ENCODE results near the gene FNBP1L.
"Not testable (repeated sequence)": the region's sequence is repeated elsewhere in the genome, so short reads cannot be mapped to it uniquely, and the experiment has no call there.

FNBP1L gene

DNA sequence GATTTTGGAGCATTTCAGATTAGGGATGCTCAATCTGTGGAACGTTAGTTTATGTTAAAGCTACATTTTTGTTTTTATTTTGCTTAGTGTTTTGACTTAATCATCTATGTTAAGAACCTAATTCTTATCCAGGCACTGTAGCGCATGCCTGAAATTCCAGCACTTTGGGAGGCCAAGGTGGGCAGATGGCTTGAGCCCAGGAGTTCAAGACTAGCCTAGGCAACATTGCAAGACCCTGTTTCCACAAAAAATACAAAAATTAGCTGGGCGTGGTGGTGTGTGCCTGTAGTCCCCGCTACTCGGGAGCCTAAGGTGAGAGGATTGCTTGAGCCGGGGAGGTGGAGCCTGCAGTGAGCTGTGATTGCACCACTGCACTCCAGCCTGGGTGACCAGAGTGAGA is 23.4 kb downstream of the FNBP1L start:
- Histone ChIP-seq H3K9me3 (ENCODE audit: severe bottlenecking) (no peaks in the 10 kb centered on the region), H3K4me3 (ENCODE audit: low read depth, low read length) (no peak overlapping the region), H3K27ac (no peak overlapping the region), H3K36me3 (no peaks in the 10 kb centered on the region), H3K27me3 (ENCODE audit: insufficient read depth, low read depth, severe bottlenecking) (no peaks in the 10 kb centered on the region)
- no peak for DNase-seq
- TF ChIP-seq, protein P1, sequence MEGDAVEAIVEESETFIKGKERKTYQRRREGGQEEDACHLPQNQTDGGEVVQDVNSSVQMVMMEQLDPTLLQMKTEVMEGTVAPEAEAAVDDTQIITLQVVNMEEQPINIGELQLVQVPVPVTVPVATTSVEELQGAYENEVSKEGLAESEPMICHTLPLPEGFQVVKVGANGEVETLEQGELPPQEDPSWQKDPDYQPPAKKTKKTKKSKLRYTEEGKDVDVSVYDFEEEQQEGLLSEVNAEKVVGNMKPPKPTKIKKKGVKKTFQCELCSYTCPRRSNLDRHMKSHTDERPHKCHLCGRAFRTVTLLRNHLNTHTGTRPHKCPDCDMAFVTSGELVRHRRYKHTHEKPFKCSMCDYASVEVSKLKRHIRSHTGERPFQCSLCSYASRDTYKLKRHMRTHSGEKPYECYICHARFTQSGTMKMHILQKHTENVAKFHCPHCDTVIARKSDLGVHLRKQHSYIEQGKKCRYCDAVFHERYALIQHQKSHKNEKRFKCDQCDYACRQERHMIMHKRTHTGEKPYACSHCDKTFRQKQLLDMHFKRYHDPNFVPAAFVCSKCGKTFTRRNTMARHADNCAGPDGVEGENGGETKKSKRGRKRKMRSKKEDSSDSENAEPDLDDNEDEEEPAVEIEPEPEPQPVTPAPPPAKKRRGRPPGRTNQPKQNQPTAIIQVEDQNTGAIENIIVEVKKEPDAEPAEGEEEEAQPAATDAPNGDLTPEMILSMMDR (IDR thresholded peaks at IDR 0.05; ENCODE audit: low read depth, low read length) = no peak

DNA sequence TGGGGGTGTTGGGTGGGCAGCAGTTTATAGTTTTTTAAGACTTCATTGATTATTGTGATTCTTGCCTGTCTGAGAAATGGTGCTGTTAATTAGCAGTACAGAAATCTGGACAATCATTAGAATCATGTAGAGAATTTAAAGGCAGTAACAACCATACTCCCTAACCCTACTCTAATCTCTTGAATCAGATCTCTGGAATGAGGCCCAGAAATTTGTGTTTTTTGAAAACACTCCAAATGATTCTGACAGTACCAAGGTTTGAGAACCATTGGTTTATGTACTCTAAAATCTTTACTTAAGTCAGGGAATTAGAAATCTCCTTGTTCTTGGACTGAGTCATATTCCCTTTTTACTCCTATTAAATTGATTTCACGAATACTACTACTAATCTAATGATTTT is 24.0 kb downstream of the FNBP1L start:
- TF ChIP-seq, protein P1 (IDR thresholded peaks at IDR 0.05; ENCODE audit: low read depth, low read length) = no peak
- DNase-seq = no peak
- Histone ChIP-seq H3K27me3 (ENCODE audit: insufficient read depth, low read depth, severe bottlenecking) (no peaks in the 10 kb centered on the region), H3K27ac (no peak overlapping the region), H3K4me3 (ENCODE audit: low read depth, low read length) (no peak overlapping the region), H3K9me3 (ENCODE audit: severe bottlenecking) (no peaks in the 10 kb centered on the region), H3K36me3 (no peaks in the 10 kb centered on the region)

DNA sequence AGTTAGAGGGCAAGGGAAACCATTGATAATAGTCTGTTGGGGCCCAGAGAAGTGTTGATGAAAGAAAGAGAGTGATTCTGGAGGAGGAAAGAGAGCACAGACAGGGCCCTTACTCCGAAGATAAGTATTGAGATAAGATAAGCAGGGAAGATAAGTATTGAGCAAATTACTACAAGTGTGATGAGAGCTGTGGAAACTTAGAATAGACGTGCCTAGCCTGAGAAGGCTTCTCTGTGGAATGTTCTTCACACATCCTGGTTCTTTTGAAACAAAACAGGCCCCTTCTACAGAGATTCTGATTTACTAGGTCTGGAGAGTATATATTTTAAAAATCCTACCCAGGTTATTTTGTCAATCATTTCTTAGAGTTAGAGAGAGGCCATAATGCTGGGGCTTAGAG is 26.4 kb downstream of the FNBP1L start:
- no peaks in the 10 kb centered on the region for H3K36me3 ChIP-seq
- no peaks in the 10 kb centered on the region for H3K27me3 ChIP-seq (ENCODE audit: insufficient read depth, low read depth, severe bottlenecking)
- H3K4me3 ChIP-seq (ENCODE audit: low read depth, low read length) = no peak overlapping the region
- no peak for DNase-seq
- TF ChIP-seq, protein P1 (IDR thresholded peaks at IDR 0.05; ENCODE audit: low read depth, low read length) = no peak
- no peaks in the 10 kb centered on the region for H3K9me3 ChIP-seq (ENCODE audit: severe bottlenecking)
- H3K27ac ChIP-seq = no peak overlapping the region

DNA sequence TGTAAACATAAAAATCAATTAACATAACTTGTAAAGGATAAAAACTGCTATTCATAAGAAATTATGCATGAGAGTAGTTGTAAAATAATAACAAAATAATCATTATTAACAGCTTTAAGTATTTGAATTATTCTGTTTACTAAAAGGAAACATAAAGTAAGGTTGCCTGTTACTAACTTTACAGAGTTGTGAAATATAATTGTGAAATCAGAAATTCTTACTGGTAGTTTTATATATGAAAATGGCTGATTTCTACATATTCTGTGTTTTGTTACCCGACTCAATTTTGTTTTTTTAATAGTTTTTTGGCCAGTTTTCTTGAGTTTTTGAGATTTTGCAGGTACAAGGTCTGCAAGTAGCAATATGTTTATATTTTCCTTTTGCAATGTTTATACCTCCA is 27.8 kb downstream of the FNBP1L start:
- Histone ChIP-seq H3K4me3 (ENCODE audit: low read depth, low read length) (no peak overlapping the region), H3K9me3 (ENCODE audit: severe bottlenecking) (no peaks in the 10 kb centered on the region)

DNA sequence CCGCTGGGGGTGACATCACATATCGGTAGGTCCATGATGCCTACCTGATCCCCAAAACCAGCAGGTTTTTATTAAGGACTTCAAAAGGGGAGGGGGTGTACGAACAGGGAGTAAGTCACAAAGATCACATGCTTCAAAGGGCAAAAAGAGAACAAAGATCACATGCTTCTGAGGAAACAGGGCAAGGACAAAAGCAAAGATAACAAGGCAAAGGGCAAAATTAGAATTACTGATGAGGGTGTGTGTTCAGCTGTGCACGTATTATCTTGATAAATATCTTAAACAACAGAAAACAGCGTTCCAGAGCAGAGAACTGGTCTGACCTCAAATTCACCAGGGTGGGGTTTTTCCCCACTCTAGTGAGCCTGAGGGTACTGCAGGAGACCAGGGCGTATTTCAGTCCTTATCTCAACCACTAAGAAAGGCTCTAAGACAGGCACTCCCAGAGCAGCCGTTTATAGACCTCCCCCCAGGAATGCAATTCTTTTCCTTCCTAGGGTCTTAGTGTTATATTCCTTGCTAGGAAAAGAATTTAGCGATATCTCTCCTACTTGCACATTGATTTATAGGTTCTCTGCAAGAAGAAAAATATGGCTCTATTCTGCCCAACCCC is 31.3 kb downstream of the FNBP1L start:
- H3K4me3 ChIP-seq (ENCODE audit: low read depth, low read length); H3K27ac ChIP-seq; H3K27me3 ChIP-seq (ENCODE audit: insufficient read depth, low read depth, severe bottlenecking); H3K9me3 ChIP-seq (ENCODE audit: severe bottlenecking); H3K36me3 ChIP-seq; DNase-seq: not testable (repeated sequence)

More for the DNA sequence above, 27.8 kb downstream of the FNBP1L start:
- no peak for DNase-seq
- TF ChIP-seq, protein P1 (IDR thresholded peaks at IDR 0.05; ENCODE audit: low read depth, low read length) = no peak
- H3K36me3 ChIP-seq = no peaks in the 10 kb centered on the region
- H3K27me3 ChIP-seq (ENCODE audit: insufficient read depth, low read depth, severe bottlenecking) = no peaks in the 10 kb centered on the region
- H3K27ac ChIP-seq = no peak overlapping the region

GRCh38 chr1:93481899-93482298 is 34.0 kb downstream of the FNBP1L start:
- H3K9me3 ChIP-seq (ENCODE audit: severe bottlenecking); DNase-seq; H3K4me3 ChIP-seq (ENCODE audit: low read depth, low read length); H3K27me3 ChIP-seq (ENCODE audit: insufficient read depth, low read depth, severe bottlenecking); H3K36me3 ChIP-seq; H3K27ac ChIP-seq: not testable (repeated sequence)

GRCh38 chr1:93483200-93483599 is 35.3 kb downstream of the FNBP1L start:
- TF ChIP-seq, protein P1 (IDR thresholded peaks at IDR 0.05; ENCODE audit: low read depth, low read length) = no peak
- no peaks in the 10 kb centered on the region for H3K36me3 ChIP-seq
- H3K4me3 ChIP-seq (ENCODE audit: low read depth, low read length) = no peak overlapping the region
- no peaks in the 10 kb centered on the region for H3K9me3 ChIP-seq (ENCODE audit: severe bottlenecking)
- no peaks in the 10 kb centered on the region for H3K27me3 ChIP-seq (ENCODE audit: insufficient read depth, low read depth, severe bottlenecking)
- H3K27ac ChIP-seq = no peak overlapping the region
- DNase-seq = no peak
